SU-DHL-6 (cell line): ENCODE measurements around the gene ITGB4.

Source experiments
- H2AFZ ChIP-seq: fragments of 200-600 bp; sonication (generic); 2 replicates; pipeline ENCODE4 v1.6.1; 2014; ENCODE audit warnings: low read depth, mild to moderate bottlenecking, moderate library complexity, mixed read lengths, antibody characterized with exemption, low read length; ENCODE audit not compliant: severe bottlenecking
- H3F3A ChIP-seq: fragments of 200-600 bp; shearing (Covaris generic); 2 replicates; pipeline ENCODE4 v1.6.0; 2016; ENCODE audit warnings: antibody characterized with exemption, mild to moderate bottlenecking; ENCODE audit not compliant: insufficient read depth
- H3K27ac ChIP-seq: fragments of 200-600 bp; sonication (generic); 2 replicates; pipeline ENCODE4 v1.5.1; 2016; ENCODE audit warnings: low read depth, mild to moderate bottlenecking, low read length, moderate library complexity, mixed read lengths
- H3K27me3 ChIP-seq: fragments of 200-600 bp; sonication (generic), shearing (Covaris generic); 2 replicates; pipeline ENCODE4 v1.6.0; 2014; ENCODE audit warnings: mild to moderate bottlenecking, low read length
- H3K36me3 ChIP-seq: fragments of 200-600 bp; sonication (generic); 2 replicates; pipeline ENCODE4 v1.6.1; 2014; ENCODE audit warnings: mild to moderate bottlenecking, low read length, mixed read lengths
- H3K4me2 ChIP-seq: fragments of 300-600, 200-600 bp; shearing (Covaris generic), sonication (generic); 2 replicates; pipeline ENCODE4 v1.6.0; 2014; ENCODE audit warnings: low read length, low read depth, mild to moderate bottlenecking; ENCODE audit not compliant: poor library complexity, severe bottlenecking
- H3K4me3 ChIP-seq: fragments of 200-600 bp; sonication (generic); 2 replicates; pipeline ENCODE4 v1.5.1; 2014; ENCODE audit warnings: antibody characterized with exemption, low read length, mild to moderate bottlenecking, mixed read lengths; ENCODE audit not compliant: insufficient read depth, poor library complexity, severe bottlenecking
- H3K79me2 ChIP-seq: fragments of 200-600 bp; sonication (generic); 2 replicates; pipeline ENCODE4 v1.6.1; 2014; ENCODE audit warnings: mild to moderate bottlenecking, low read length, moderate library complexity; ENCODE audit not compliant: insufficient read depth
- H3K9ac ChIP-seq: fragments of 200-600 bp; sonication (generic); 2 replicates; pipeline ENCODE4 v1.7.0; 2014; ENCODE audit warnings: mild to moderate bottlenecking, low read length
- H3K9me2 ChIP-seq: fragments of 200-600 bp; sonication (generic); replicated peaks from 2 replicates; pipeline ENCODE4 v1.6.1; 2014; ENCODE audit warnings: low read length; ENCODE audit not compliant: insufficient read depth
- H3K9me3 ChIP-seq: fragments of 200-600 bp; sonication (generic); 2 replicates; pipeline ENCODE4 v1.6.1; 2014; ENCODE audit warnings: low read length, mixed read lengths; ENCODE audit not compliant: insufficient read depth
- H4K20me1 ChIP-seq: fragments of 200-600 bp; sonication (generic); 2 replicates; pipeline ENCODE4 v1.6.1; 2014; ENCODE audit warnings: low read depth, mild to moderate bottlenecking, antibody characterized with exemption, low read length, moderate library complexity, mixed read lengths
- EZH2phosphoT487 ChIP-seq: fragments of 200-600 bp; sonication (generic), shearing (Covaris generic); conservative IDR thresholded peaks from 2 replicates; pipeline ENCODE4 v1.6.1; 2018; ENCODE audit warnings: mild to moderate bottlenecking, antibody characterized with exemption, low read length, moderate library complexity, mixed read lengths
- TF ChIP-seq, protein P1 (sequence below): fragments of 200-600 bp; sonication (generic); IDR thresholded peaks from one replicate; pipeline ENCODE4 v1.5.1; 2017; ENCODE audit warnings: antibody characterized with exemption, mild to moderate bottlenecking, low read length, moderate library complexity; ENCODE audit not compliant: insufficient read depth, poor library complexity, severe bottlenecking

ITGB4 gene

GRCh38 chr17:75738218-75738802, 17.1 kb downstream of the ITGB4 start:
- H2AFZ ChIP-seq = no peak overlapping the region
- no peak overlapping the region for H3K4me3 ChIP-seq
- H3K9me2 ChIP-seq = no peaks in the 10 kb centered on the region
- no peaks in the 10 kb centered on the region for H3K79me2 ChIP-seq
- no peak overlapping the region for H3K9ac ChIP-seq
- TF ChIP-seq, protein P1, sequence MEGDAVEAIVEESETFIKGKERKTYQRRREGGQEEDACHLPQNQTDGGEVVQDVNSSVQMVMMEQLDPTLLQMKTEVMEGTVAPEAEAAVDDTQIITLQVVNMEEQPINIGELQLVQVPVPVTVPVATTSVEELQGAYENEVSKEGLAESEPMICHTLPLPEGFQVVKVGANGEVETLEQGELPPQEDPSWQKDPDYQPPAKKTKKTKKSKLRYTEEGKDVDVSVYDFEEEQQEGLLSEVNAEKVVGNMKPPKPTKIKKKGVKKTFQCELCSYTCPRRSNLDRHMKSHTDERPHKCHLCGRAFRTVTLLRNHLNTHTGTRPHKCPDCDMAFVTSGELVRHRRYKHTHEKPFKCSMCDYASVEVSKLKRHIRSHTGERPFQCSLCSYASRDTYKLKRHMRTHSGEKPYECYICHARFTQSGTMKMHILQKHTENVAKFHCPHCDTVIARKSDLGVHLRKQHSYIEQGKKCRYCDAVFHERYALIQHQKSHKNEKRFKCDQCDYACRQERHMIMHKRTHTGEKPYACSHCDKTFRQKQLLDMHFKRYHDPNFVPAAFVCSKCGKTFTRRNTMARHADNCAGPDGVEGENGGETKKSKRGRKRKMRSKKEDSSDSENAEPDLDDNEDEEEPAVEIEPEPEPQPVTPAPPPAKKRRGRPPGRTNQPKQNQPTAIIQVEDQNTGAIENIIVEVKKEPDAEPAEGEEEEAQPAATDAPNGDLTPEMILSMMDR = no peak
- TF ChIP-seq EZH2phosphoT487 = no peak
- H3K27ac ChIP-seq = no peak overlapping the region
- no peaks in the 10 kb centered on the region for H3K36me3 ChIP-seq
- no peaks in the 10 kb centered on the region for H3K9me3 ChIP-seq
- no peaks in the 10 kb centered on the region for H4K20me1 ChIP-seq
- H3K4me2 ChIP-seq = no peak overlapping the region
- H3F3A ChIP-seq = no peaks in the 10 kb centered on the region
- H3K27me3 ChIP-seq = no peaks in the 10 kb centered on the region

- Histone ChIP-seq H3K36me3 (no peaks in the 10 kb centered on the region), H3K4me2 (no peak overlapping the region)
Observed at GRCh38 chr17:75739174-75739573, 17.9 kb downstream of the ITGB4 start.

DNA sequence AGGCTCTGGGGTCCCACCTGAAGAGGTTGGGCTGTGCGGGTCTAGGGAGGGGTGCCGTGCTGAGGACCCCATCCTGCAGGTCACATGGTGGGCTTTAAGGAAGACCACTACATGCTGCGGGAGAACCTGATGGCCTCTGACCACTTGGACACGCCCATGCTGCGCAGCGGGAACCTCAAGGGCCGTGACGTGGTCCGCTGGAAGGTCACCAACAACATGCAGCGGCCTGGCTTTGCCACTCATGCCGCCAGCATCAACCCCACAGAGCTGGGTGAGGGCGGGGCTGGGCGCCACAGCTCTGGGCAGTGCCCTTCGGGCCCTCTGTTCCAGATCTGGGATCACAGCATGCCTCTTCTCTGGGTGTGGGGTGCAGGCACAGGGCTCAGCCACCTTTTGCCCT, 18.5 kb downstream of the ITGB4 start:
- Histone ChIP-seq H3K27me3 (no peaks in the 10 kb centered on the region), H3K9me3 (no peaks in the 10 kb centered on the region), H3K9me2 (no peaks in the 10 kb centered on the region), H3K79me2 (no peaks in the 10 kb centered on the region), H3K4me2 (no peak overlapping the region), H3K9ac (no peak overlapping the region), H3K36me3 (no peaks in the 10 kb centered on the region), H3K27ac (no peak overlapping the region), H4K20me1 (no peaks in the 10 kb centered on the region), H2AFZ (no peak overlapping the region), H3F3A (no peaks in the 10 kb centered on the region), H3K4me3 (no peak overlapping the region)
- TF ChIP-seq, protein P1 = no peak
- no peak for TF ChIP-seq EZH2phosphoT487

More at GRCh38 chr17:75739174-75739573, 17.9 kb downstream of the ITGB4 start:
- H3F3A ChIP-seq = no peaks in the 10 kb centered on the region
- H3K79me2 ChIP-seq = no peaks in the 10 kb centered on the region
- no peak overlapping the region for H3K4me3 ChIP-seq
- H3K9ac ChIP-seq = no peak overlapping the region
- no peaks in the 10 kb centered on the region for H3K27me3 ChIP-seq
- no peak overlapping the region for H3K27ac ChIP-seq
- no peaks in the 10 kb centered on the region for H4K20me1 ChIP-seq
- no peak overlapping the region for H2AFZ ChIP-seq
- no peaks in the 10 kb centered on the region for H3K9me2 ChIP-seq
- H3K9me3 ChIP-seq = no peaks in the 10 kb centered on the region
- TF ChIP-seq, protein P1 = no peak
- no peak for TF ChIP-seq EZH2phosphoT487
